ENCODE data around the gene UBAC2.
"Not testable (repeated sequence)": the region's sequence is repeated elsewhere in the genome, so short reads cannot be mapped to it uniquely, and the experiment has no call there.

- not testable (repeated sequence) for TF ChIP-seq CTCF (conservative IDR thresholded peaks at IDR 0.05); EZH2 (IDR thresholded peaks at IDR 0.05; ENCODE audit: low read depth)
Measured at GRCh38 chr13:99393391-99393790, 192.7 kb downstream of the UBAC2 start.

Measured in PC-9 (cell line).